HepG2 (cell line): Measurements from ENCODE around the gene NGRN. TPM values are rescaled to one million over a fixed set of nuclear protein-coding genes. Genes with fewer than 3 reads are reported as not detected.

Experiments
- BCL6 ChIP-seq: IDR thresholded peaks from 2 replicates; pipeline ENCODE4 v1.6.1; 2016; ENCODE audit warnings: missing genetic modification reagents, missing compliant biosample characterization
- BRD4 ChIP-seq: sonication (generic); formaldehyde crosslinking; IDR thresholded peaks from 2 replicates; pipeline ENCODE4 v1.4.0; 2020; ENCODE audit warnings: missing genetic modification reagents
- CC2D1A ChIP-seq: sonication (generic); formaldehyde crosslinking; IDR thresholded peaks from 2 replicates; pipeline ENCODE4 v1.8.1; 2023; ENCODE audit warnings: mild to moderate bottlenecking, missing genetic modification reagents
- ETV6 ChIP-seq: sonication (generic); formaldehyde crosslinking; conservative IDR thresholded peaks from 2 replicates; pipeline ENCODE4 v1.4.0; 2020; ENCODE audit warnings: missing genetic modification reagents
- FLYWCH1 ChIP-seq: sonication (generic); formaldehyde crosslinking; IDR thresholded peaks from 2 replicates; pipeline ENCODE4 v1.8.1; 2023; ENCODE audit warnings: mild to moderate bottlenecking, missing genetic modification reagents
- HDAC1 ChIP-seq: sonication (generic); formaldehyde crosslinking; IDR thresholded peaks from 2 replicates; pipeline ENCODE4 v1.5.1; 2020; ENCODE audit warnings: mild to moderate bottlenecking, missing genetic modification reagents
- HDAC6 ChIP-seq: fragments of 200-600 bp; sonication (generic); IDR thresholded peaks from 2 replicates; pipeline ENCODE4 v1.7.0; 2017; ENCODE audit warnings: mild to moderate bottlenecking, antibody characterized with exemption, low read length, low read depth
- IKZF1 ChIP-seq: fragments of 450-650 bp; IDR thresholded peaks from 2 replicates; pipeline ENCODE4 v1.7.1; 2016
- ISL2 ChIP-seq: sonication (generic); formaldehyde crosslinking; IDR thresholded peaks from 2 replicates; pipeline ENCODE4 v1.5.0; 2020; ENCODE audit warnings: missing genetic modification reagents
- KDM5A ChIP-seq: fragments of 200-600 bp; sonication (generic); IDR thresholded peaks from 2 replicates; pipeline ENCODE4 v1.7.0; 2018; ENCODE audit warnings: antibody characterized with exemption, mild to moderate bottlenecking, low read length, borderline replicate concordance
- MAFF ChIP-seq: IDR thresholded peaks from 2 replicates; pipeline ENCODE4 v1.6.1; 2011; ENCODE audit warnings: low read depth, low read length, improper control_type of control experiment
- MED13 ChIP-seq: sonication (generic); formaldehyde crosslinking; IDR thresholded peaks from 2 replicates; pipeline ENCODE4 v1.5.0; 2020; ENCODE audit warnings: missing genetic modification reagents
- MTA3 ChIP-seq: sonication (generic); formaldehyde crosslinking; IDR thresholded peaks from 2 replicates; pipeline ENCODE4 v1.4.0; 2020; ENCODE audit warnings: missing genetic modification reagents
- POGZ ChIP-seq: sonication (generic); formaldehyde crosslinking; IDR thresholded peaks from 2 replicates; pipeline ENCODE4 v1.4.0; 2020; ENCODE audit warnings: mild to moderate bottlenecking, missing genetic modification reagents
- SRSF1 ChIP-seq: fragments of 200-400 bp; formaldehyde crosslinking; optimal IDR thresholded peaks from 2 replicates; pipeline ENCODE3; 2017; ENCODE audit warnings: mild to moderate bottlenecking, low read depth, low read length, moderate library complexity
- TMF1 ChIP-seq: sonication (generic); formaldehyde crosslinking; IDR thresholded peaks from 2 replicates; pipeline ENCODE4 v1.8.1; 2022; ENCODE audit warnings: low read depth, missing genetic modification reagents
- WIZ ChIP-seq: sonication (generic); formaldehyde crosslinking; IDR thresholded peaks from 2 replicates; pipeline ENCODE4 v1.5.1; 2020; ENCODE audit warnings: mild to moderate bottlenecking, missing genetic modification reagents
- ZNF282 ChIP-seq: fragments of 450-650 bp; IDR thresholded peaks from 2 replicates; pipeline ENCODE4 v1.6.1; 2018; ENCODE audit not compliant: partially characterized antibody
- ZNF354B ChIP-seq: sonication (generic); formaldehyde crosslinking; IDR thresholded peaks from 2 replicates; pipeline ENCODE4 v1.8.0; 2022; ENCODE audit warnings: mild to moderate bottlenecking, missing genetic modification reagents
- ZNF484 ChIP-seq: sonication (generic); formaldehyde crosslinking; IDR thresholded peaks from 2 replicates; pipeline ENCODE4 v1.5.1; 2020; ENCODE audit warnings: mild to moderate bottlenecking, low read depth, missing genetic modification reagents, borderline replicate concordance
- ZNF598 ChIP-seq: sonication (generic); formaldehyde crosslinking; IDR thresholded peaks from 2 replicates; pipeline ENCODE4 v1.5.1; 2020; ENCODE audit warnings: mild to moderate bottlenecking, missing genetic modification reagents, borderline replicate concordance
- ZNF883 ChIP-seq: sonication (generic); formaldehyde crosslinking; IDR thresholded peaks from 2 replicates; pipeline ENCODE4 v1.5.1; 2020; ENCODE audit warnings: mild to moderate bottlenecking, missing genetic modification reagents; ENCODE audit errors: not compliant biosample characterization
- polyA plus RNA-seq, 8 experiments: library from polyadenylated mRNA; depleted of rRNA in 3 of 8; stranded (reverse) in 7 of 8; unstranded in 1 of 8; fragments of >200 nt; fragmentation: Illumina TruSeq in 4 of 8; extraction: Trizol in 4 of 8; gene quantifications; 2 replicates each; pipeline versions ENCODE4 v1.2.1 to v1.2.3, GENCODE V29; 2011 to 2016; ENCODE audit warnings: low read depth in 4 of 8, missing spikeins in 1 of 8, mixed read lengths in 1 of 8; ENCODE audit not compliant: insufficient read depth in 1 of 8
- total RNA-seq, 5 experiments: library from RNA; depleted of rRNA; stranded (reverse); fragments of >200 nt; fragmentation: Illumina TruSeq; extraction: Trizol; gene quantifications; 2 replicates each; pipeline ENCODE4 v1.2.3, GENCODE V29; 2016; ENCODE audit warnings: low read depth in 1 of 5
- TF ChIP-seq, protein P1 (sequence below): sonication (generic); formaldehyde crosslinking; IDR thresholded peaks from 2 replicates; pipeline ENCODE4 v1.4.0; 2020; ENCODE audit warnings: missing genetic modification reagents, mild to moderate bottlenecking, borderline replicate concordance
- TF ChIP-seq, protein P2 (sequence below): IDR thresholded peaks from 2 replicates; pipeline ENCODE4 v1.6.1; 2016; ENCODE audit warnings: missing compliant biosample characterization, missing genetic modification reagents, borderline replicate concordance
- TF ChIP-seq, protein P3 (sequence below): IDR thresholded peaks from 2 replicates; pipeline ENCODE4 v1.6.1; 2012; ENCODE audit warnings: inconsistent platforms
- TF ChIP-seq, protein P4 (sequence below): IDR thresholded peaks from 2 replicates; pipeline ENCODE4 v1.6.1; 2016; ENCODE audit warnings: missing genetic modification reagents, missing compliant biosample characterization
- TF ChIP-seq, protein P5 (sequence below): IDR thresholded peaks from 2 replicates; pipeline ENCODE4 v1.6.1; 2016

NGRN gene
- total and polyA plus RNA-seq, 2 of the 13 experiments (the other 11 are each of a cell fraction or from before 2014, with no cell fraction given), result 39.8 to 63.7 TPM

DNA sequence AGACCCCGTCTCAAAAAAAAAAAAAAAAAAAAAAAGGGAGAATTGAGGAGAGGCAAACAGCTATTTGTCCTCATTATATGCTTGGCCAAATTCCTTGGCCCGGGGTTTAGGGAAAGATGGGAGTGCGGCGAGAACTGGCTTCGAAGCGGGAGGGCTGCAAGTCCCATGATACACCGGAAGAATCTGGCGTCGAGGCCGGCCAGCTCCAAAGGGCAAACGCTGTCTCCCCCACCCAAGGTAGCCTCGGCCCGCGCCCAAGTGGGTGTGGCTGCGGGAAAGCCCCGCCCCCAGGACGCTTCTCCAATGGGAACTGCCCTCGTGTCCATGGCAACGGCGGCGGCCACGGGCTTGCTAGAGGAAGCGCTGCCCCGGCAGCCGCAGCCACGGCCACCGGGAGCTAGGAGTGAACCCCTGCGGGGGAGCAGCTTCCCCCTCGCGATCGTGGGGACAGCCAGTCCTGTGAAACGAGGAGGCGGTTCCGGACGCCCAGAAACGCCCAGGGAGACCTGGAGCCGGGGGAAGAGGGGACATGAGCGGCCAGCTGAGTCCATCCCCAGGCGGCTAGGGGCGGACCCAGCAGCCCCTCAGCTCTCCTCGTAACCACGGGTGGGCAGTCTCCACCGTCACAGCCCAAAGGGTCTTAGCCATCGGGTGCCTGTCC, 16.1 kb upstream of the NGRN start, which contains the start of gene TTLL13 (continued):
- TF ChIP-seq, protein P1, sequence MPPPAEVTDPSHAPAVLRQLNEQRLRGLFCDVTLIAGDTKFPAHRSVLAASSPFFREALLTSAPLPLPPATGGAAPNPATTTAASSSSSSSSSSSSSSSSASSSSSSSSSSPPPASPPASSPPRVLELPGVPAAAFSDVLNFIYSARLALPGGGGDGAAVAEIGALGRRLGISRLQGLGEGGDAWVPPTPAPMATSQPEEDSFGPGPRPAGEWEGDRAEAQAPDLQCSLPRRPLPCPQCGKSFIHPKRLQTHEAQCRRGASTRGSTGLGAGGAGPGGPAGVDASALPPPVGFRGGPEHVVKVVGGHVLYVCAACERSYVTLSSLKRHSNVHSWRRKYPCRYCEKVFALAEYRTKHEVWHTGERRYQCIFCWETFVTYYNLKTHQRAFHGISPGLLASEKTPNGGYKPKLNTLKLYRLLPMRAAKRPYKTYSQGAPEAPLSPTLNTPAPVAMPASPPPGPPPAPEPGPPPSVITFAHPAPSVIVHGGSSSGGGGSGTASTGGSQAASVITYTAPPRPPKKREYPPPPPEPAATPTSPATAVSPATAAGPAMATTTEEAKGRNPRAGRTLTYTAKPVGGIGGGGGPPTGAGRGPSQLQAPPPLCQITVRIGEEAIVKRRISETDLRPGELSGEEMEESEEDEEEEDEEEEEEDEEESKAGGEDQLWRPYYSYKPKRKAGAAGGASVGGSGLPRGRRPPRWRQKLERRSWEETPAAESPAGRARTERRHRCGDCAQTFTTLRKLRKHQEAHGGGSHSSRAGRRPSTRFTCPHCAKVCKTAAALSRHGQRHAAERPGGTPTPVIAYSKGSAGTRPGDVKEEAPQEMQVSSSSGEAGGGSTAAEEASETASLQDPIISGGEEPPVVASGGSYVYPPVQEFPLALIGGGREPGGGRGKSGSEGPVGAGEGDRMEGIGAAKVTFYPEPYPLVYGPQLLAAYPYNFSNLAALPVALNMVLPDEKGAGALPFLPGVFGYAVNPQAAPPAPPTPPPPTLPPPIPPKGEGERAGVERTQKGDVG, result 0 out of 2 replicates have a peak, but pooled peaks have one; percentile 59
- TF ChIP-seq HDAC6, result no peak
- no peak for TF ChIP-seq MED13
- TF ChIP-seq ZNF484 (CRISPR knock-in tag), result 0 out of 2 replicates have a peak, but pooled peaks have one; percentile 42
- no peak for TF ChIP-seq ZNF883 (CRISPR knock-in tag)
- peak; percentile 55 for TF ChIP-seq POGZ (CRISPR knock-in tag)
- no peak for TF ChIP-seq BRD4 (CRISPR knock-in tag)
- no peak for TF ChIP-seq MTA3 (CRISPR knock-in tag)
- TF ChIP-seq ETV6 (CRISPR knock-in tag), result no peak
- TF ChIP-seq ZNF598 (CRISPR knock-in tag), result no peak; the same call in 1 of the 2 replicates
- TF ChIP-seq, protein P2, sequence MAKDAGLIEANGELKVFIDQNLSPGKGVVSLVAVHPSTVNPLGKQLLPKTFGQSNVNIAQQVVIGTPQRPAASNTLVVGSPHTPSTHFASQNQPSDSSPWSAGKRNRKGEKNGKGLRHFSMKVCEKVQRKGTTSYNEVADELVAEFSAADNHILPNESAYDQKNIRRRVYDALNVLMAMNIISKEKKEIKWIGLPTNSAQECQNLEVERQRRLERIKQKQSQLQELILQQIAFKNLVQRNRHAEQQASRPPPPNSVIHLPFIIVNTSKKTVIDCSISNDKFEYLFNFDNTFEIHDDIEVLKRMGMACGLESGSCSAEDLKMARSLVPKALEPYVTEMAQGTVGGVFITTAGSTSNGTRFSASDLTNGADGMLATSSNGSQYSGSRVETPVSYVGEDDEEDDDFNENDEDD (CRISPR knock-in tag), result peak; percentile 84
- TF ChIP-seq CC2D1A (CRISPR knock-in tag), result no peak
- TF ChIP-seq, protein P3, sequence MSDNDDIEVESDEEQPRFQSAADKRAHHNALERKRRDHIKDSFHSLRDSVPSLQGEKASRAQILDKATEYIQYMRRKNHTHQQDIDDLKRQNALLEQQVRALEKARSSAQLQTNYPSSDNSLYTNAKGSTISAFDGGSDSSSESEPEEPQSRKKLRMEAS, result peak; percentile 84
- TF ChIP-seq, protein P4, sequence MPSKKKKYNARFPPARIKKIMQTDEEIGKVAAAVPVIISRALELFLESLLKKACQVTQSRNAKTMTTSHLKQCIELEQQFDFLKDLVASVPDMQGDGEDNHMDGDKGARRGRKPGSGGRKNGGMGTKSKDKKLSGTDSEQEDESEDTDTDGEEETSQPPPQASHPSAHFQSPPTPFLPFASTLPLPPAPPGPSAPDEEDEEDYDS (CRISPR knock-in tag), result peak; percentile 75
- TF ChIP-seq KDM5A, result no peak
- TF ChIP-seq SRSF1, result no peak
- no peak for TF ChIP-seq WIZ (CRISPR knock-in tag)
- no peak for TF ChIP-seq FLYWCH1 (CRISPR knock-in tag)
- no peak for TF ChIP-seq TMF1 (CRISPR knock-in tag)
- peak; percentile 32; the same call in 1 of the 2 replicates for TF ChIP-seq ISL2 (CRISPR knock-in tag)
- no peak for TF ChIP-seq IKZF1
- TF ChIP-seq ZNF282, result no peak
- no peak for TF ChIP-seq BCL6 (CRISPR knock-in tag)
- TF ChIP-seq, protein P5, sequence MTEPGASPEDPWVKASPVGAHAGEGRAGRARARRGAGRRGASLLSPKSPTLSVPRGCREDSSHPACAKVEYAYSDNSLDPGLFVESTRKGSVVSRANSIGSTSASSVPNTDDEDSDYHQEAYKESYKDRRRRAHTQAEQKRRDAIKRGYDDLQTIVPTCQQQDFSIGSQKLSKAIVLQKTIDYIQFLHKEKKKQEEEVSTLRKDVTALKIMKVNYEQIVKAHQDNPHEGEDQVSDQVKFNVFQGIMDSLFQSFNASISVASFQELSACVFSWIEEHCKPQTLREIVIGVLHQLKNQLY (CRISPR knock-in tag), result no peak; the same call in 1 of the 2 replicates
- TF ChIP-seq MAFF, result no peak
- TF ChIP-seq HDAC1 (CRISPR knock-in tag), result peak; percentile 73
- TF ChIP-seq ZNF354B (CRISPR knock-in tag), result no peak
